ENCODE data around the gene DIABLO.

DNA sequence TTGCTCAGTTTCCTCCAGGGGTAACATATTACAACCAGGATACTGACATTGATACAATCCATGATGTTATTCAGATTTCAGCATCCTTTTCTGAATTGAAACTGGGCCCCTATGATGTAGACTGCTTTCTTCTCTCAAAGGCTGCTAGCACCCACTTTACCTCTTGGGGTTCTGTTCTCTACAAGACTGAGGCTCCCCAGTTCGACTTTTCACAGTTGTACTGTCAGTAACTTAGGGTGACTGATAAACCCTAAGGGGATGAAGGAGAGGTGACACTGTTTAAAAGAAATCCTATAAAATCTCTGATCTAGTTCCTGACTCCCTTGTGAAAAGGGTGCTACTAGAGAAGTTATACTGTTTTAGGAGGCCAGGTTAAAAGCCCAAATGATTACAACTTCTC lies 39.6 kb upstream of the DIABLO start:
- TF ChIP-seq POLR2A (IDR thresholded peaks at IDR 0.05) (no peak), POLR2AphosphoS5 (IDR thresholded peaks at IDR 0.05; ENCODE audit: insufficient read depth in 1 of 2, low read depth in 1 of 2) (no peak)
- TF ChIP-seq, protein P1, sequence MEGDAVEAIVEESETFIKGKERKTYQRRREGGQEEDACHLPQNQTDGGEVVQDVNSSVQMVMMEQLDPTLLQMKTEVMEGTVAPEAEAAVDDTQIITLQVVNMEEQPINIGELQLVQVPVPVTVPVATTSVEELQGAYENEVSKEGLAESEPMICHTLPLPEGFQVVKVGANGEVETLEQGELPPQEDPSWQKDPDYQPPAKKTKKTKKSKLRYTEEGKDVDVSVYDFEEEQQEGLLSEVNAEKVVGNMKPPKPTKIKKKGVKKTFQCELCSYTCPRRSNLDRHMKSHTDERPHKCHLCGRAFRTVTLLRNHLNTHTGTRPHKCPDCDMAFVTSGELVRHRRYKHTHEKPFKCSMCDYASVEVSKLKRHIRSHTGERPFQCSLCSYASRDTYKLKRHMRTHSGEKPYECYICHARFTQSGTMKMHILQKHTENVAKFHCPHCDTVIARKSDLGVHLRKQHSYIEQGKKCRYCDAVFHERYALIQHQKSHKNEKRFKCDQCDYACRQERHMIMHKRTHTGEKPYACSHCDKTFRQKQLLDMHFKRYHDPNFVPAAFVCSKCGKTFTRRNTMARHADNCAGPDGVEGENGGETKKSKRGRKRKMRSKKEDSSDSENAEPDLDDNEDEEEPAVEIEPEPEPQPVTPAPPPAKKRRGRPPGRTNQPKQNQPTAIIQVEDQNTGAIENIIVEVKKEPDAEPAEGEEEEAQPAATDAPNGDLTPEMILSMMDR (IDR thresholded peaks at IDR 0.05) = no peak

Data from vagina (tissue), 2 donors.